MM.1S (cell line): ENCODE measurements around the gene SRCIN1.

Source experiments
- DNase-seq: peaks from one replicate; pipeline ENCODE4 v3.0.0-alpha.2; 2015
- H2AFZ ChIP-seq: fragments of 300-600 bp; sonication (generic); 2 replicates; pipeline ENCODE4 v1.6.0; 2016; ENCODE audit warnings: antibody characterized with exemption, low read length
- H3F3A ChIP-seq: fragments of 300-600 bp; sonication (generic); 2 replicates; pipeline ENCODE4 v1.6.1; 2016; ENCODE audit warnings: mild to moderate bottlenecking, antibody characterized with exemption, low read length, moderate library complexity, mixed read lengths; ENCODE audit not compliant: insufficient read depth
- H3K27ac ChIP-seq: fragments of 300-600 bp; sonication (generic); 2 replicates; pipeline ENCODE4 v1.5.1; 2016; ENCODE audit warnings: mild to moderate bottlenecking, low read length
- H3K27me3 ChIP-seq: fragments of 300-600 bp; sonication (generic); replicated peaks from 2 replicates; pipeline ENCODE4 v1.6.0; 2016; ENCODE audit warnings: low read length; ENCODE audit not compliant: insufficient read depth
- H3K36me3 ChIP-seq: fragments of 300-600 bp; sonication (generic); replicated peaks from 2 replicates; pipeline ENCODE4 v1.6.1; 2016; ENCODE audit warnings: mild to moderate bottlenecking, low read length, mixed read lengths; ENCODE audit not compliant: insufficient read depth
- H3K4me1 ChIP-seq: fragments of 300-600 bp; sonication (generic); 2 replicates; pipeline ENCODE4 v1.6.1; 2016; ENCODE audit warnings: low read length, mixed read lengths
- H3K4me2 ChIP-seq: fragments of 300-600 bp; sonication (generic); 2 replicates; pipeline ENCODE4 v1.6.0; 2016; ENCODE audit warnings: low read depth, low read length
- H3K4me3 ChIP-seq: fragments of 300-600 bp; sonication (generic); 2 replicates; pipeline ENCODE4 v1.5.1; 2016; ENCODE audit warnings: low read length, mixed read lengths
- H3K79me2 ChIP-seq: fragments of 300-600 bp; sonication (generic); 2 replicates; pipeline ENCODE4 v1.6.1; 2016; ENCODE audit warnings: mixed run types, low read length, mixed read lengths
- H3K9ac ChIP-seq: fragments of 300-600 bp; sonication (generic); 2 replicates; pipeline ENCODE4 v1.6.1; 2016; ENCODE audit warnings: low read length, mixed read lengths
- H3K9me2 ChIP-seq: fragments of 300-600 bp; sonication (generic); replicated peaks from 2 replicates; pipeline ENCODE4 v1.6.1; 2016; ENCODE audit warnings: mild to moderate bottlenecking, low read length, mixed read lengths; ENCODE audit not compliant: insufficient read depth
- H3K9me3 ChIP-seq: fragments of 300-600 bp; sonication (generic); replicated peaks from 2 replicates; pipeline ENCODE4 v1.6.1; 2016; ENCODE audit warnings: mild to moderate bottlenecking, low read length, mixed read lengths; ENCODE audit not compliant: insufficient read depth
- H4K20me1 ChIP-seq: fragments of 300-600 bp; sonication (generic); 2 replicates; pipeline ENCODE4 v1.6.1; 2016; ENCODE audit warnings: mild to moderate bottlenecking, low read length, moderate library complexity, mixed read lengths; ENCODE audit not compliant: insufficient read depth
- EZH2 ChIP-seq: fragments of 300-600 bp; sonication (generic); optimal IDR thresholded peaks from 2 replicates; pipeline ENCODE3; 2017; ENCODE audit warnings: low read depth, mild to moderate bottlenecking, antibody characterized with exemption, low read length, mixed read lengths
- EZH2phosphoT487 ChIP-seq: fragments of 300-600 bp; sonication (generic); IDR thresholded peaks from 2 replicates; pipeline ENCODE4 v1.6.1; 2018; ENCODE audit warnings: antibody characterized with exemption, low read length
- TF ChIP-seq, protein P1 (sequence below): fragments of 300-600 bp; sonication (generic); IDR thresholded peaks from 2 replicates; pipeline ENCODE4 v1.5.1; 2016; ENCODE audit warnings: antibody characterized with exemption, low read length, mixed read lengths

SRCIN1 gene

GRCh38 chr17:38603786-38604478 is 1.8 kb downstream of the SRCIN1 start:
- Histone ChIP-seq H3K4me1 (0 out of 2 replicates have a peak, but pooled peaks cover 6% of the 10 kb centered on the region), H3K4me3 (no peak overlapping the region), H3K36me3 (no peaks in the 10 kb centered on the region), H3K4me2 (no peak overlapping the region), H2AFZ (no peak overlapping the region), H3K27me3 (peaks cover 76% of the 10 kb centered on the region), H3K9ac (no peak overlapping the region), H3K9me2 (no peaks in the 10 kb centered on the region), H4K20me1 (no peaks in the 10 kb centered on the region), H3K27ac (no peak overlapping the region), H3K9me3 (no peaks in the 10 kb centered on the region), H3F3A (no peaks in the 10 kb centered on the region), H3K79me2 (no peaks in the 10 kb centered on the region)
- DNase-seq, result no peak
- TF ChIP-seq, protein P1, sequence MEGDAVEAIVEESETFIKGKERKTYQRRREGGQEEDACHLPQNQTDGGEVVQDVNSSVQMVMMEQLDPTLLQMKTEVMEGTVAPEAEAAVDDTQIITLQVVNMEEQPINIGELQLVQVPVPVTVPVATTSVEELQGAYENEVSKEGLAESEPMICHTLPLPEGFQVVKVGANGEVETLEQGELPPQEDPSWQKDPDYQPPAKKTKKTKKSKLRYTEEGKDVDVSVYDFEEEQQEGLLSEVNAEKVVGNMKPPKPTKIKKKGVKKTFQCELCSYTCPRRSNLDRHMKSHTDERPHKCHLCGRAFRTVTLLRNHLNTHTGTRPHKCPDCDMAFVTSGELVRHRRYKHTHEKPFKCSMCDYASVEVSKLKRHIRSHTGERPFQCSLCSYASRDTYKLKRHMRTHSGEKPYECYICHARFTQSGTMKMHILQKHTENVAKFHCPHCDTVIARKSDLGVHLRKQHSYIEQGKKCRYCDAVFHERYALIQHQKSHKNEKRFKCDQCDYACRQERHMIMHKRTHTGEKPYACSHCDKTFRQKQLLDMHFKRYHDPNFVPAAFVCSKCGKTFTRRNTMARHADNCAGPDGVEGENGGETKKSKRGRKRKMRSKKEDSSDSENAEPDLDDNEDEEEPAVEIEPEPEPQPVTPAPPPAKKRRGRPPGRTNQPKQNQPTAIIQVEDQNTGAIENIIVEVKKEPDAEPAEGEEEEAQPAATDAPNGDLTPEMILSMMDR, result no peak
- TF ChIP-seq EZH2phosphoT487 (no peak), EZH2 (no peak)

GRCh38 chr17:38602956-38603785 is 2.6 kb downstream of the SRCIN1 start:
- no peak overlapping the region for H3K27ac ChIP-seq
- H4K20me1 ChIP-seq, result no peaks in the 10 kb centered on the region
- no peak overlapping the region for H3K4me3 ChIP-seq
- H3K79me2 ChIP-seq, result no peaks in the 10 kb centered on the region
- no peaks in the 10 kb centered on the region for H3K36me3 ChIP-seq
- H3K27me3 ChIP-seq, result peaks cover 72% of the 10 kb centered on the region
- no peak overlapping the region for H2AFZ ChIP-seq
- H3K9me3 ChIP-seq, result no peaks in the 10 kb centered on the region
- no peak for DNase-seq
- H3K4me1 ChIP-seq, result 0 out of 2 replicates have a peak, but pooled peaks cover 6% of the 10 kb centered on the region
- H3K9ac ChIP-seq, result no peak overlapping the region
- no peaks in the 10 kb centered on the region for H3K9me2 ChIP-seq
- H3F3A ChIP-seq, result no peaks in the 10 kb centered on the region
- no peak overlapping the region for H3K4me2 ChIP-seq
- TF ChIP-seq EZH2, result no peak
- TF ChIP-seq, protein P1, result no peak
- no peak for TF ChIP-seq EZH2phosphoT487

GRCh38 chr17:38602453-38602852 is 3.3 kb downstream of the SRCIN1 start:
- TF ChIP-seq EZH2 (no peak), EZH2phosphoT487 (no peak)
- TF ChIP-seq, protein P1, result no peak
- no peaks in the 10 kb centered on the region for H3K79me2 ChIP-seq
- no peaks in the 10 kb centered on the region for H3F3A ChIP-seq
- no peaks in the 10 kb centered on the region for H3K36me3 ChIP-seq
- H3K4me3 ChIP-seq, result no peak overlapping the region
- H3K4me1 ChIP-seq, result 0 out of 2 replicates have a peak, but pooled peaks cover 6% of the 10 kb centered on the region
- no peaks in the 10 kb centered on the region for H3K9me3 ChIP-seq
- H3K27ac ChIP-seq, result no peak overlapping the region
- H3K27me3 ChIP-seq, result peaks cover 72% of the 10 kb centered on the region
- DNase-seq, result no peak
- no peaks in the 10 kb centered on the region for H4K20me1 ChIP-seq
- no peaks in the 10 kb centered on the region for H3K9me2 ChIP-seq
- no peak overlapping the region for H3K9ac ChIP-seq
- no peak overlapping the region for H3K4me2 ChIP-seq
- no peak overlapping the region for H2AFZ ChIP-seq
